ENCODE results near the gene GNG2. TPM values are rescaled to one million over a fixed set of nuclear protein-coding genes. Genes with fewer than 3 reads are reported as not detected.

The GNG2 gene
- total RNA-seq, 2 donors from 2014 or later: 5.9 to 6.3 TPM

- Histone ChIP-seq H3K36me3 (no peaks in the 10 kb centered on the region), H3K27ac (no peak overlapping the region)
- TF ChIP-seq CTCF (IDR thresholded peaks at IDR 0.05): no peak
These were observed 89.6 kb downstream of the GNG2 start for GRCh38 chr14:51950007-51950406.

GRCh38 chr14:51951656-51952055 is 91.2 kb downstream of the GNG2 start:
- Histone ChIP-seq H3K9me3 (no peaks in the 10 kb centered on the region), H3K4me1 (no peaks in the 10 kb centered on the region), H3K36me3 (no peaks in the 10 kb centered on the region), H3K27ac (no peak overlapping the region), H3K27me3 (no peaks in the 10 kb centered on the region), H3K4me3 (no peak overlapping the region)
- no peak for TF ChIP-seq CTCF (IDR thresholded peaks at IDR 0.05)
- DNase-seq (ENCODE audit: low spot score): no peak

More at GRCh38 chr14:51950007-51950406, 89.6 kb downstream of the GNG2 start:
- H3K27me3 ChIP-seq: no peaks in the 10 kb centered on the region
- no peak overlapping the region for H3K4me3 ChIP-seq
- H3K9me3 ChIP-seq: no peaks in the 10 kb centered on the region
- no peak for DNase-seq (ENCODE audit: low spot score)
- H3K4me1 ChIP-seq: no peaks in the 10 kb centered on the region

GRCh38 chr14:51954031-51954430 is 93.6 kb downstream of the GNG2 start:
- H3K36me3 ChIP-seq: no peaks in the 10 kb centered on the region
- DNase-seq (ENCODE audit: low spot score): no peak
- peaks cover 0 to 17% of the 10 kb centered on the region in 2 donors for H3K9me3 ChIP-seq
- no peak for TF ChIP-seq CTCF (IDR thresholded peaks at IDR 0.05)
- no peaks in the 10 kb centered on the region for H3K4me1 ChIP-seq
- no peaks in the 10 kb centered on the region for H3K27me3 ChIP-seq
- H3K4me3 ChIP-seq: no peak overlapping the region
- H3K27ac ChIP-seq: no peak overlapping the region

GRCh38 chr14:51954657-51955056 is 94.2 kb downstream of the GNG2 start:
- Histone ChIP-seq H3K4me3 (no peak overlapping the region), H3K36me3 (no peaks in the 10 kb centered on the region), H3K4me1 (no peaks in the 10 kb centered on the region), H3K27me3 (no peaks in the 10 kb centered on the region), H3K27ac (no peak overlapping the region), H3K9me3 (peaks cover 0 to 22% of the 10 kb centered on the region in 2 donors)
- DNase-seq (ENCODE audit: low spot score): no peak
- no peak for TF ChIP-seq CTCF (IDR thresholded peaks at IDR 0.05)

GRCh38 chr14:51957950-51958349 is 97.5 kb downstream of the GNG2 start:
- Histone ChIP-seq H3K4me3 (no peak overlapping the region), H3K27ac (no peak overlapping the region), H3K9me3 (peaks cover 0 to 29% of the 10 kb centered on the region in 2 donors), H3K36me3 (no peaks in the 10 kb centered on the region), H3K27me3 (no peaks in the 10 kb centered on the region), H3K4me1 (no peaks in the 10 kb centered on the region)
- DNase-seq (ENCODE audit: low spot score): no peak
- TF ChIP-seq CTCF (IDR thresholded peaks at IDR 0.05): no peak

- Histone ChIP-seq H3K27ac (no peak overlapping the region), H3K4me1 (no peaks in the 10 kb centered on the region), H3K36me3 (no peaks in the 10 kb centered on the region), H3K27me3 (no peaks in the 10 kb centered on the region), H3K4me3 (no peak overlapping the region), H3K9me3 (peaks cover 0 to 29% of the 10 kb centered on the region in 2 donors)
- DNase-seq (ENCODE audit: low spot score): no peak
- TF ChIP-seq CTCF (IDR thresholded peaks at IDR 0.05): no peak
These were observed 99.5 kb downstream of the GNG2 start for GRCh38 chr14:51959928-51960327.

All from right atrium auricular region (tissue), 2 donors.